Gastroesophageal sphincter (tissue), 4 donors: ENCODE measurements around the gene SLC8A2. TPM values are rescaled to one million over a fixed set of nuclear protein-coding genes. Genes with fewer than 3 reads are reported as not detected.

ENCODE experiments used
- ATAC-seq: fragments of 150-250 bp; one replicate; pipeline ENCODE4 v1.9.1; 2016; ENCODE audit warnings: mild to moderate bottlenecking, moderate library complexity
- H3K27ac ChIP-seq, 4 donors: fragments of 200-600 bp; sonication (generic) in 3 of 4; 1 replicate in 3 of 4; 2 replicates in 1 of 4; pipeline ENCODE4 v1.5.1; 2016 to 2019
- H3K27me3 ChIP-seq: fragments of 200-600 bp; sonication (generic); one replicate; pipeline ENCODE4 v1.5.1; 2019
- H3K36me3 ChIP-seq, 2 donors: fragments of 200-600 bp; sonication (generic); one replicate each; pipeline ENCODE4 v1.5.1; 2019; ENCODE audit warnings: control low read depth in 1 of 2
- H3K4me1 ChIP-seq, 3 donors: fragments of 200-600 bp; sonication (generic); 1 replicate in 2 of 3; 2 replicates in 1 of 3; pipeline ENCODE4 v1.5.1; 2016 to 2019; ENCODE audit warnings: control low read depth in 2 of 3
- H3K4me3 ChIP-seq, 2 donors: fragments of 200-600 bp; sonication (generic); one replicate each; pipeline ENCODE4 v1.5.1; 2019; ENCODE audit warnings: mild to moderate bottlenecking in 1 of 2, moderate library complexity in 1 of 2
- H3K9me3 ChIP-seq, 3 donors: fragments of 200-600 bp; sonication (generic); one replicate each; pipeline ENCODE4 v1.5.1; 2017 to 2019; ENCODE audit warnings: control low read depth in 2 of 3
- CTCF ChIP-seq, 4 experiments: fragments of 200-600 bp in 2 of 4; fragments of 450-650 bp in 2 of 4; sonication (generic) in 1 of 4; IDR thresholded peaks; one replicate each; pipeline ENCODE4 v1.5.1; 2017 to 2019; ENCODE audit warnings: antibody characterized with exemption in 4 of 4, mild to moderate bottlenecking in 2 of 4, moderate library complexity in 2 of 4
- EP300 ChIP-seq: sonication (generic); formaldehyde crosslinking; IDR thresholded peaks from one replicate; pipeline ENCODE4 v1.6.1; 2017; ENCODE audit warnings: antibody characterized with exemption, mild to moderate bottlenecking
- POLR2A ChIP-seq, 2 donors: fragments of 450-650 bp; IDR thresholded peaks; one replicate each; pipeline ENCODE4 v1.6.1; 2017; ENCODE audit warnings: antibody characterized with exemption in 2 of 2, mild to moderate bottlenecking in 2 of 2, moderate library complexity in 1 of 2
- POLR2AphosphoS5 ChIP-seq: sonication (generic); formaldehyde crosslinking; IDR thresholded peaks from one replicate; pipeline ENCODE4 v1.6.1; 2017; ENCODE audit warnings: antibody characterized with exemption
- WGBS, 2 donors: methylation state at CpG; one replicate each; pipeline ENCODE4 v1.1.5; 2018; ENCODE audit warnings: low coverage in 1 of 2; 5-methylcytosine and 5-hydroxymethylcytosine counted together
- total RNA-seq, 4 donors: library from RNA; depleted of rRNA; stranded (reverse); fragments of >200 nt; gene quantifications; one replicate each; pipeline ENCODE4 v1.1.0, GENCODE V29; 2016

The SLC8A2 gene
- total RNA-seq, 4 donors from 2014 or later = 6.5 to 19.9 (median 9.5) TPM

GRCh38 chr19:47419789-47420188 lies 51.9 kb downstream of the SLC8A2 start:
- peaks cover 0 to 41% (median 8%) of the 10 kb centered on the region in 3 donors for H3K4me1 ChIP-seq
- H3K36me3 ChIP-seq = peaks cover 0 to under 1% of the 10 kb centered on the region in 2 donors
- no peak overlapping the region for H3K27ac ChIP-seq
- 22 to 30% methylated on average over 4 to 5 of the region's 19 CpGs for WGBS, 2 donors
- H3K9me3 ChIP-seq = no peaks in the 10 kb centered on the region
- no peak for ATAC-seq
- TF ChIP-seq POLR2A (IDR thresholded peaks at IDR 0.05) (no peak), EP300 (no peak), POLR2AphosphoS5 (no peak), CTCF (IDR thresholded peaks at IDR 0.05) (no peak)
- H3K4me3 ChIP-seq = no peak overlapping the region
- H3K27me3 ChIP-seq = peaks cover 88% of the 10 kb centered on the region

GRCh38 chr19:47419030-47419783 lies 52.5 kb downstream of the SLC8A2 start, which contains the start of gene MEIS3:
Gene MEIS3 (minus strand): TSS chr19:47419527. CDS start chr19:47419081, 446 bp downstream.
- peak within 1 kb of the TSS; percentile 49 to 63 for H3K4me3 ChIP-seq
- TF ChIP-seq CTCF (IDR thresholded peaks at IDR 0.05) (no peak), EP300 (no peak), POLR2A (IDR thresholded peaks at IDR 0.05) (no peak), POLR2AphosphoS5 (no peak)
- H3K9me3 ChIP-seq = no peaks in the 10 kb centered on the region
- H3K27ac ChIP-seq = peak within 1 kb of the TSS in 3 of 4 donors; percentile 37 to 70 (median 55)
- H3K36me3 ChIP-seq = peaks cover 0 to 6% of the 10 kb centered on the region in 2 donors
- WGBS, 2 donors = 9% methylated on average over 7 of the region's 70 CpGs; no CpG with 5 or more reads in 1 of the 2 donors
- peak; percentile 54 for ATAC-seq
- H3K27me3 ChIP-seq = peaks cover 82% of the 10 kb centered on the region
- H3K4me1 ChIP-seq = peaks cover 0 to 41% (median 8%) of the 10 kb centered on the region in 3 donors

- Histone ChIP-seq H3K36me3 (peaks cover 0 to 12% of the 10 kb centered on the region in 2 donors), H3K9me3 (no peaks in the 10 kb centered on the region), H3K27ac (peak overlapping the region in 3 of 4 donors; percentile 37 to 70 (median 55)), H3K4me1 (peaks cover 0 to 41% (median 8%) of the 10 kb centered on the region in 3 donors), H3K4me3 (peak overlapping the region; percentile 49 to 63), H3K27me3 (peaks cover 77% of the 10 kb centered on the region)
- TF ChIP-seq EP300 (no peak), CTCF (IDR thresholded peaks at IDR 0.05) (no peak), POLR2A (IDR thresholded peaks at IDR 0.05) (no peak), POLR2AphosphoS5 (no peak)
- no peak for ATAC-seq
- WGBS, 2 donors = 0% methylated on average over 1 to 8 of the region's 9 CpGs
Observed at GRCh38 chr19:47418692-47419029, 53.0 kb downstream of the SLC8A2 start.

GRCh38 chr19:47417746-47418691 lies 53.7 kb downstream of the SLC8A2 start:
- Histone ChIP-seq H3K36me3 (peaks cover 0 to 17% of the 10 kb centered on the region in 2 donors), H3K27me3 (peaks cover 71% of the 10 kb centered on the region), H3K4me1 (peaks cover 0 to 41% (median 8%) of the 10 kb centered on the region in 3 donors), H3K4me3 (peak overlapping the region; percentile 49 to 63), H3K27ac (peak overlapping the region in 1 of 4 donors; percentile 70), H3K9me3 (no peaks in the 10 kb centered on the region)
- TF ChIP-seq EP300 (no peak), POLR2AphosphoS5 (no peak), POLR2A (IDR thresholded peaks at IDR 0.05) (no peak), CTCF (IDR thresholded peaks at IDR 0.05) (no peak)
- ATAC-seq = no peak
- 21 to 68% methylated on average over 4 to 10 of the region's 34 CpGs for WGBS, 2 donors
